Liver (tissue), 9 donors: ENCODE results near the gene UBR4. TPM values are rescaled to one million over a fixed set of nuclear protein-coding genes. Genes with fewer than 3 reads are reported as not detected.

Source experiments
- DNase-seq: peaks from one replicate; pipeline ENCODE4 v3.0.0-alpha.2; 2017; ENCODE audit warnings: low spot score
- H3K27ac ChIP-seq, 2 donors: one replicate each; pipeline ENCODE4 v1.7.0; 2013; ENCODE audit warnings: inconsistent platforms in 2 of 2, low read length in 2 of 2, control low read depth in 1 of 2, low read depth in 1 of 2, mild to moderate bottlenecking in 1 of 2
- H3K27me3 ChIP-seq, 4 donors: one replicate each; pipeline versions ENCODE4 v1.6.1 to v1.7.0; 2013; ENCODE audit warnings: low read length in 3 of 4, inconsistent platforms in 1 of 4, mild to moderate bottlenecking in 1 of 4, moderate library complexity in 1 of 4; ENCODE audit not compliant: control insufficient read depth in 4 of 4, insufficient read depth in 4 of 4
- H3K36me3 ChIP-seq, 4 donors: one replicate each; pipeline versions ENCODE4 v1.6.1 to v1.7.0; 2013; ENCODE audit warnings: low read length in 3 of 4, mild to moderate bottlenecking in 3 of 4, low read depth in 1 of 4, moderate library complexity in 1 of 4; ENCODE audit not compliant: control insufficient read depth in 4 of 4, insufficient read depth in 3 of 4
- H3K4me1 ChIP-seq, 4 donors: one replicate each; pipeline versions ENCODE4 v1.6.1 to v1.7.0; 2013; ENCODE audit warnings: low read length in 3 of 4, mild to moderate bottlenecking in 3 of 4, moderate library complexity in 1 of 4; ENCODE audit not compliant: control insufficient read depth in 4 of 4, insufficient read depth in 4 of 4
- H3K4me3 ChIP-seq, 3 donors: one replicate each; pipeline versions ENCODE4 v1.6.1 to v1.7.0; 2013; ENCODE audit warnings: low read length in 3 of 3, control low read depth in 1 of 3, low read depth in 1 of 3, mild to moderate bottlenecking in 1 of 3
- H3K9ac ChIP-seq, 2 donors: one replicate each; pipeline ENCODE4 v1.7.0; 2013; ENCODE audit warnings: low read length in 2 of 2, mild to moderate bottlenecking in 2 of 2, moderate library complexity in 2 of 2, control low read depth in 1 of 2, low read depth in 1 of 2
- H3K9me3 ChIP-seq, 4 donors: one replicate each; pipeline versions ENCODE4 v1.6.1 to v1.7.0; 2013; ENCODE audit warnings: low read length in 3 of 4; ENCODE audit not compliant: control insufficient read depth in 4 of 4
- CTCF ChIP-seq: fragments of 150-350 bp; IDR thresholded peaks from 2 replicates; pipeline ENCODE4 v1.5.1; 2017; ENCODE audit warnings: improper control_type of control experiment, low read depth, low read length; ENCODE audit not compliant: missing input control
- EGR1 ChIP-seq, 2 donors: IDR thresholded peaks; 2 replicates each; pipeline ENCODE4 v1.6.1; 2016 to 2018; ENCODE audit warnings: antibody characterized with exemption in 2 of 2, low read depth in 2 of 2
- FOXA1 ChIP-seq: IDR thresholded peaks from 2 replicates; pipeline ENCODE4 v1.6.1; 2016; ENCODE audit warnings: antibody characterized with exemption
- FOXA2 ChIP-seq: IDR thresholded peaks from 2 replicates; pipeline ENCODE4 v1.6.1; 2016; ENCODE audit warnings: antibody characterized with exemption
- HNF4A ChIP-seq, 2 donors: conservative IDR thresholded peaks; 2 replicates each; pipeline ENCODE4 v1.6.1; 2016; ENCODE audit warnings: antibody characterized with exemption in 2 of 2, mild to moderate bottlenecking in 2 of 2
- HNF4G ChIP-seq: IDR thresholded peaks from 2 replicates; pipeline ENCODE4 v1.6.1; 2016; ENCODE audit warnings: antibody characterized with exemption
- JUND ChIP-seq, 2 donors: IDR thresholded peaks; 2 replicates each; pipeline ENCODE4 v1.6.1; 2016; ENCODE audit warnings: antibody characterized with exemption in 2 of 2
- MAX ChIP-seq: IDR thresholded peaks from 2 replicates; pipeline ENCODE4 v1.6.1; 2016; ENCODE audit warnings: antibody characterized with exemption
- RAD21 ChIP-seq, 2 donors: IDR thresholded peaks; 2 replicates each; pipeline ENCODE4 v1.6.1; 2016; ENCODE audit warnings: antibody characterized with exemption in 2 of 2, mild to moderate bottlenecking in 2 of 2
- REST ChIP-seq: IDR thresholded peaks from 2 replicates; pipeline ENCODE4 v1.6.1; 2016; ENCODE audit warnings: antibody characterized with exemption, mild to moderate bottlenecking
- SP1 ChIP-seq: IDR thresholded peaks from 2 replicates; pipeline ENCODE4 v1.6.1; 2018; ENCODE audit warnings: antibody characterized with exemption, mild to moderate bottlenecking
- TAF1 ChIP-seq: conservative IDR thresholded peaks from 2 replicates; pipeline ENCODE4 v1.6.1; 2016; ENCODE audit warnings: antibody characterized with exemption, mild to moderate bottlenecking
- YY1 ChIP-seq: IDR thresholded peaks from 2 replicates; pipeline ENCODE4 v1.6.1; 2016; ENCODE audit warnings: antibody characterized with exemption, mild to moderate bottlenecking
- ZBTB33 ChIP-seq: IDR thresholded peaks from 2 replicates; pipeline ENCODE4 v1.6.1; 2016; ENCODE audit warnings: antibody characterized with exemption
- WGBS: extraction: QIAGEN DNeasy Blood & Tissue Kit; methylation state at CpG from one replicate; pipeline ENCODE4 v1.1.7; 2013; 5-methylcytosine and 5-hydroxymethylcytosine counted together
- polyA plus RNA-seq, 2 donors: library from polyadenylated mRNA; stranded (reverse) in 1 of 2; unstranded in 1 of 2; fragments of 200-250 nt in 1 of 2; fragments of >200 nt in 1 of 2; fragmentation: Nextera tagmentation in 1 of 2; extraction: Ambion mirVana in 1 of 2; gene quantifications; one replicate each; pipeline versions ENCODE4 v1.2.1 to v1.2.3, GENCODE V29; 2013 to 2015
- total RNA-seq, 2 donors: library from RNA; depleted of rRNA; stranded (reverse); fragments of >200 nt; gene quantifications; one replicate each; pipeline ENCODE4 v1.2.3, GENCODE V29; 2014
- donor health status: healthy.
- donor health status: healthy.
- donor health status: healthy.
- donor health status: healthy.
- donor health status: healthy.

The UBR4 gene
- total and polyA plus RNA-seq, 4 donors = 45.4 to 156 (median 86.9) TPM

GRCh38 chr1:19084206-19084738 is 125.8 kb downstream of the UBR4 start:
- H3K27ac ChIP-seq = no peak overlapping the region

More at GRCh38 chr1:19084206-19084738, 125.8 kb downstream of the UBR4 start:
- no peak for DNase-seq
- peaks cover 10 to 55% (median 40%) of the 10 kb centered on the region in 4 donors for H3K36me3 ChIP-seq
- no peaks in the 10 kb centered on the region for H3K9me3 ChIP-seq
- no peaks in the 10 kb centered on the region for H3K27me3 ChIP-seq
- TF ChIP-seq CTCF (no peak), FOXA2 (no peak), RAD21 (IDR thresholded peaks at IDR 0.05) (no peak), TAF1 (no peak), REST (no peak), EGR1 (IDR thresholded peaks at IDR 0.05; ENCODE audit: low read depth in 2 of 2) (no peak), MAX (no peak), ZBTB33 (no peak), FOXA1 (no peak), SP1 (no peak), JUND (IDR thresholded peaks at IDR 0.05) (no peak), HNF4A (conservative IDR thresholded peaks at IDR 0.05) (no peak), YY1 (no peak), HNF4G (no peak)
- no peak overlapping the region for H3K9ac ChIP-seq
- peaks cover 8 to 46% (median 43%) of the 10 kb centered on the region in 4 donors for H3K4me1 ChIP-seq
- 96% methylated on average over 20 of the region's 20 CpGs for WGBS
- no peak overlapping the region for H3K4me3 ChIP-seq
